Suprapubic skin (tissue), 3 donors: ENCODE data around the gene USP40.

ENCODE experiments used
- POLR2AphosphoS5 ChIP-seq, 3 donors: sonication (generic); formaldehyde crosslinking; IDR thresholded peaks; one replicate each; pipeline ENCODE4 v1.6.1; 2017; ENCODE audit warnings: antibody characterized with exemption in 3 of 3
- TF ChIP-seq, protein P1 (sequence below), 2 donors: fragments of 200-600 bp in 1 of 2; fragments of 450-650 bp in 1 of 2; sonication (generic) in 1 of 2; IDR thresholded peaks; one replicate each; pipeline ENCODE4 v1.5.1; 2016 to 2019; ENCODE audit warnings: antibody characterized with exemption in 2 of 2, mild to moderate bottlenecking in 1 of 2, moderate library complexity in 1 of 2

DNA sequence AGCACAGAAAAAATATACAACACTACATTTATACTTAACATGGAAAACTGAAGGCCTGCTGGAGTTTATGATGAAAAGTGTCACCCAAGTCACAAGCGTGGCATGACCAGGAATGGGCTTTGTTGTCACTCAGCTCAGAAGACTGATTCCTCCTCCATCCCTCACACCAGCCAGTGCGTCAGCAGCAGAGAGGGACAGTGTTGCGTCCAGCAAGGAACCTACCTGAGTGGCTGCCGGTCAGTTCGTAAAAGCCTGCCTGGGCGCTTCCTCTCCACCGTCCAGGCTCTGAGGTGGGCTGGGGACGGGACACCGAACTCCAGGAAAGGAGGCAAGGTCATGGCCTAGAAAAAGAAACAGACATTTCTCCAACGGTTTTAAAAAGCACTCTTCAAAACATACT, 77.4 kb downstream of the USP40 start:
- TF ChIP-seq, protein P1, sequence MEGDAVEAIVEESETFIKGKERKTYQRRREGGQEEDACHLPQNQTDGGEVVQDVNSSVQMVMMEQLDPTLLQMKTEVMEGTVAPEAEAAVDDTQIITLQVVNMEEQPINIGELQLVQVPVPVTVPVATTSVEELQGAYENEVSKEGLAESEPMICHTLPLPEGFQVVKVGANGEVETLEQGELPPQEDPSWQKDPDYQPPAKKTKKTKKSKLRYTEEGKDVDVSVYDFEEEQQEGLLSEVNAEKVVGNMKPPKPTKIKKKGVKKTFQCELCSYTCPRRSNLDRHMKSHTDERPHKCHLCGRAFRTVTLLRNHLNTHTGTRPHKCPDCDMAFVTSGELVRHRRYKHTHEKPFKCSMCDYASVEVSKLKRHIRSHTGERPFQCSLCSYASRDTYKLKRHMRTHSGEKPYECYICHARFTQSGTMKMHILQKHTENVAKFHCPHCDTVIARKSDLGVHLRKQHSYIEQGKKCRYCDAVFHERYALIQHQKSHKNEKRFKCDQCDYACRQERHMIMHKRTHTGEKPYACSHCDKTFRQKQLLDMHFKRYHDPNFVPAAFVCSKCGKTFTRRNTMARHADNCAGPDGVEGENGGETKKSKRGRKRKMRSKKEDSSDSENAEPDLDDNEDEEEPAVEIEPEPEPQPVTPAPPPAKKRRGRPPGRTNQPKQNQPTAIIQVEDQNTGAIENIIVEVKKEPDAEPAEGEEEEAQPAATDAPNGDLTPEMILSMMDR (IDR thresholded peaks at IDR 0.05) = no peak
- no peak for TF ChIP-seq POLR2AphosphoS5 (IDR thresholded peaks at IDR 0.05)
